Measurements from ENCODE around the gene ATP5F1D. TPM values are rescaled to one million over a fixed set of nuclear protein-coding genes. Genes with fewer than 3 reads are reported as not detected.

The ATP5F1D gene
- total and polyA plus RNA-seq, 2 of the 13 experiments (the other 11 are each of a cell fraction or from before 2014, with no cell fraction given): 39.4 to 78.7 TPM

GRCh38 chr19:1261798-1262622 is 20.5 kb downstream of the ATP5F1D start (continued):
- TF ChIP-seq ZFP62 (CRISPR knock-in tag; IDR thresholded peaks at IDR 0.05): no peak
- TF ChIP-seq ZNF670 (CRISPR knock-in tag; IDR thresholded peaks at IDR 0.05; ENCODE audit: borderline replicate concordance): no peak
- no peak for TF ChIP-seq NFE2L2 (IDR thresholded peaks at IDR 0.05; ENCODE audit: low read length)
- no peak for TF ChIP-seq ZNF354B (CRISPR knock-in tag; IDR thresholded peaks at IDR 0.05)
- TF ChIP-seq FOXP1 (IDR thresholded peaks at IDR 0.05): no peak
- TF ChIP-seq FOXP1 (CRISPR knock-in tag; IDR thresholded peaks at IDR 0.05): no peak
- TF ChIP-seq ZNF431 (CRISPR knock-in tag; IDR thresholded peaks at IDR 0.05; ENCODE audit: borderline replicate concordance, low read depth): 0 out of 2 replicates have a peak, but pooled peaks have one; percentile 57
- TF ChIP-seq CTCF (CRISPR knock-in tag; IDR thresholded peaks at IDR 0.05): no peak; the same call in 1 of the 2 replicates
- TF ChIP-seq CBFB (CRISPR knock-in tag; IDR thresholded peaks at IDR 0.05): no peak
- no peak for TF ChIP-seq SAFB2 (CRISPR knock-in tag; IDR thresholded peaks at IDR 0.05; ENCODE audit: borderline replicate concordance, low read depth)
- no peak for TF ChIP-seq CREB1 (IDR thresholded peaks at IDR 0.05)
- no peak for TF ChIP-seq CREB1 (CRISPR knock-in tag; IDR thresholded peaks at IDR 0.05)
- TF ChIP-seq, protein P1, sequence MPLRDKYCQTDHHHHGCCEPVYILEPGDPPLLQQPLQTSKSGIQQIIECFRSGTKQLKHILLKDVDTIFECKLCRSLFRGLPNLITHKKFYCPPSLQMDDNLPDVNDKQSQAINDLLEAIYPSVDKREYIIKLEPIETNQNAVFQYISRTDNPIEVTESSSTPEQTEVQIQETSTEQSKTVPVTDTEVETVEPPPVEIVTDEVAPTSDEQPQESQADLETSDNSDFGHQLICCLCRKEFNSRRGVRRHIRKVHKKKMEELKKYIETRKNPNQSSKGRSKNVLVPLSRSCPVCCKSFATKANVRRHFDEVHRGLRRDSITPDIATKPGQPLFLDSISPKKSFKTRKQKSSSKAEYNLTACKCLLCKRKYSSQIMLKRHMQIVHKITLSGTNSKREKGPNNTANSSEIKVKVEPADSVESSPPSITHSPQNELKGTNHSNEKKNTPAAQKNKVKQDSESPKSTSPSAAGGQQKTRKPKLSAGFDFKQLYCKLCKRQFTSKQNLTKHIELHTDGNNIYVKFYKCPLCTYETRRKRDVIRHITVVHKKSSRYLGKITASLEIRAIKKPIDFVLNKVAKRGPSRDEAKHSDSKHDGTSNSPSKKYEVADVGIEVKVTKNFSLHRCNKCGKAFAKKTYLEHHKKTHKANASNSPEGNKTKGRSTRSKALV (CRISPR knock-in tag; IDR thresholded peaks at IDR 0.05): no peak
- TF ChIP-seq GPBP1L1 (CRISPR knock-in tag; IDR thresholded peaks at IDR 0.05): no peak
- no peak for TF ChIP-seq TRAFD1 (CRISPR knock-in tag; IDR thresholded peaks at IDR 0.05; ENCODE audit: borderline replicate concordance)
- peak; percentile 61 for TF ChIP-seq ZFX (CRISPR knock-in tag; IDR thresholded peaks at IDR 0.05; ENCODE audit: low read depth)
- TF ChIP-seq RELA (CRISPR knock-in tag; IDR thresholded peaks at IDR 0.05): no peak
- TF ChIP-seq SSRP1 (CRISPR knock-in tag; IDR thresholded peaks at IDR 0.05): no peak
- TF ChIP-seq ZNF704 (CRISPR knock-in tag; IDR thresholded peaks at IDR 0.05; ENCODE audit: borderline replicate concordance): no peak
- TF ChIP-seq, protein P2, sequence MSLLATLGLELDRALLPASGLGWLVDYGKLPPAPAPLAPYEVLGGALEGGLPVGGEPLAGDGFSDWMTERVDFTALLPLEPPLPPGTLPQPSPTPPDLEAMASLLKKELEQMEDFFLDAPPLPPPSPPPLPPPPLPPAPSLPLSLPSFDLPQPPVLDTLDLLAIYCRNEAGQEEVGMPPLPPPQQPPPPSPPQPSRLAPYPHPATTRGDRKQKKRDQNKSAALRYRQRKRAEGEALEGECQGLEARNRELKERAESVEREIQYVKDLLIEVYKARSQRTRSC (CRISPR knock-in tag; IDR thresholded peaks at IDR 0.05; ENCODE audit: low read depth): no peak

All from HepG2 (cell line).